NCI-H1436 treated with DMSO at 0.1 percent for 48 hours (cell line): ENCODE measurements around the gene KRTAP1-4.
A peak's percentile ranks its signal among the peaks of the same experiment; 100 is the strongest.
"Not testable (repeated sequence)": the region's sequence is repeated elsewhere in the genome, so short reads cannot be mapped to it uniquely, and the experiment has no call there.

Source experiments
- DNase-seq: peaks from one replicate; lab custom pipeline; 2025; lab: John Stamatoyannopoulos, UW

The KRTAP1-4 gene

GRCh38 chr17:41048441-41048840, 18.4 kb upstream of the KRTAP1-4 start:
- DNase-seq, result no peak

GRCh38 chr17:41046735-41047465, 16.9 kb upstream of the KRTAP1-4 start, which contains the start of gene KRTAP2-1:
Gene KRTAP2-1 (minus strand): TSS chr17:41047316. CDS start chr17:41047267, 49 bp downstream.
- DNase-seq, result not testable (repeated sequence)

- no peak for DNase-seq
Measured at GRCh38 chr17:41042953-41043352, 13.0 kb upstream of the KRTAP1-4 start.

GRCh38 chr17:41040783-41041571, 11.0 kb upstream of the KRTAP1-4 start, which contains the start of gene KRTAP1-1:
Gene KRTAP1-1 (minus strand): TSS chr17:41041450. CDS start chr17:41041397, 53 bp downstream.
- not testable (repeated sequence) for DNase-seq

GRCh38 chr17:41037853-41038350, 7.9 kb upstream of the KRTAP1-4 start:
- no peak for DNase-seq

GRCh38 chr17:41034346-41034935, 4.4 kb upstream of the KRTAP1-4 start, which contains the start of gene KRTAP1-3:
Gene KRTAP1-3 (minus strand): TSS chr17:41034874. CDS start chr17:41034821, 53 bp downstream.
- DNase-seq, result not testable (repeated sequence)

GRCh38 chr17:41026715-41027471, 3.1 kb downstream of the KRTAP1-4 start, which contains the start of gene KRTAP1-5:
Gene KRTAP1-5 (minus strand): TSS chr17:41027208. CDS start chr17:41027155, 53 bp downstream.
- no peak for DNase-seq

GRCh38 chr17:41024697-41025096, 5.3 kb downstream of the KRTAP1-4 start:
- no peak for DNase-seq

- no peak for DNase-seq
Measured at GRCh38 chr17:41020336-41020735, 9.7 kb downstream of the KRTAP1-4 start.

- DNase-seq, result no peak
Measured at GRCh38 chr17:41019415-41019814, 10.6 kb downstream of the KRTAP1-4 start.

GRCh38 chr17:41018541-41018940, 11.5 kb downstream of the KRTAP1-4 start:
- no peak for DNase-seq

- no peak for DNase-seq
Measured at GRCh38 chr17:41016578-41017215, 13.3 kb downstream of the KRTAP1-4 start.

- no peak for DNase-seq
Measured at GRCh38 chr17:41015454-41015853, 14.5 kb downstream of the KRTAP1-4 start.

GRCh38 chr17:41013606-41014005, 16.4 kb downstream of the KRTAP1-4 start:
- peak; percentile 66 for DNase-seq

GRCh38 chr17:41013181-41013580, 16.8 kb downstream of the KRTAP1-4 start:
- DNase-seq, result no peak

- DNase-seq, result no peak
Measured at GRCh38 chr17:41012326-41013120, 17.5 kb downstream of the KRTAP1-4 start.

GRCh38 chr17:41010441-41010840, 19.6 kb downstream of the KRTAP1-4 start:
- no peak for DNase-seq

- DNase-seq, result no peak
Measured at GRCh38 chr17:41009936-41010335, 20.1 kb downstream of the KRTAP1-4 start.

GRCh38 chr17:41009301-41009760, 20.7 kb downstream of the KRTAP1-4 start:
- no peak for DNase-seq

GRCh38 chr17:41008811-41009210, 21.2 kb downstream of the KRTAP1-4 start, which contains the start of gene KRTAP3-1:
Gene KRTAP3-1 (minus strand): TSS chr17:41009128. CDS start chr17:41009074, 54 bp downstream.
- no peak for DNase-seq
